ENCODE data around the gene ASTL. TPM values are rescaled to one million over a fixed set of nuclear protein-coding genes. Genes with fewer than 3 reads are reported as not detected.

Gene ASTL
- total RNA-seq, 4 donors from 2014 or later, result 0.84 to 3.3 TPM; not detected in 2

- DNase-seq (ENCODE audit: low spot score), result no peak
- no peak for TF ChIP-seq CTCF (IDR thresholded peaks at IDR 0.05)
- no peak for ATAC-seq (ENCODE audit: low FRiP score)
Measured at GRCh38 chr2:96159084-96159830, 21.0 kb upstream of the ASTL start.

- DNase-seq (ENCODE audit: low spot score) (no peak), ATAC-seq (ENCODE audit: low FRiP score) (no peak)
- no peak for TF ChIP-seq CTCF (IDR thresholded peaks at IDR 0.05)
Measured at GRCh38 chr2:96158554-96158940, 20.2 kb upstream of the ASTL start.

GRCh38 chr2:96157649-96158553, 19.6 kb upstream of the ASTL start:
- ATAC-seq (ENCODE audit: low FRiP score) (no peak), DNase-seq (ENCODE audit: low spot score) (no peak)
- no peak for TF ChIP-seq CTCF (IDR thresholded peaks at IDR 0.05)

GRCh38 chr2:96156926-96157648, 18.8 kb upstream of the ASTL start:
- DNase-seq (ENCODE audit: low spot score) (no peak), ATAC-seq (ENCODE audit: low FRiP score) (no peak)
- no peak for TF ChIP-seq CTCF (IDR thresholded peaks at IDR 0.05)

- TF ChIP-seq CTCF (IDR thresholded peaks at IDR 0.05), result no peak
- no peak for DNase-seq (ENCODE audit: low spot score)
- ATAC-seq (ENCODE audit: low FRiP score), result no peak
Measured at GRCh38 chr2:96156011-96156820, 17.9 kb upstream of the ASTL start.
